Osteoblast (primary cell): ENCODE results near the gene CILP2. TPM values are rescaled to one million over a fixed set of nuclear protein-coding genes. Genes with fewer than 3 reads are reported as not detected.
A peak's percentile ranks its signal among the peaks of the same experiment; 100 is the strongest.

Experiments used
- DNase-seq: peaks from one replicate; pipeline ENCODE4 v3.0.0; 2011; ENCODE audit warnings: low spot score, mixed read lengths; ENCODE audit not compliant: insufficient read length; ENCODE audit errors: missing footprints
- H2AFZ ChIP-seq: 2 replicates; pipeline ENCODE4 v1.6.0; 2011; ENCODE audit warnings: mild to moderate bottlenecking, low read length
- H3K27ac ChIP-seq: 2 replicates; pipeline ENCODE4 v1.5.1; 2011; ENCODE audit warnings: mild to moderate bottlenecking, low read depth, low read length, moderate library complexity
- H3K27me3 ChIP-seq: 2 replicates; pipeline ENCODE4 v1.6.0; 2012; ENCODE audit warnings: mild to moderate bottlenecking, control low read depth, inconsistent platforms, low read length, moderate library complexity; ENCODE audit not compliant: insufficient read depth
- H3K36me3 ChIP-seq: 2 replicates; pipeline ENCODE4 v1.5.1; 2011; ENCODE audit warnings: mild to moderate bottlenecking, low read length, control low read depth, moderate library complexity; ENCODE audit not compliant: insufficient read depth
- H3K4me1 ChIP-seq: 2 replicates; pipeline ENCODE4 v1.5.1; 2011; ENCODE audit warnings: mild to moderate bottlenecking, low read length, control low read depth, moderate library complexity; ENCODE audit not compliant: insufficient read depth
- H3K4me2 ChIP-seq: 2 replicates; pipeline ENCODE4 v1.6.0; 2011; ENCODE audit warnings: mild to moderate bottlenecking, low read length; ENCODE audit not compliant: insufficient read depth
- H3K4me3 ChIP-seq: fragments of 200-600 bp; sonication (generic); 3 replicates; pipeline ENCODE4 v1.5.1; 2012; ENCODE audit warnings: mild to moderate bottlenecking, low read length, inconsistent platforms; ENCODE audit not compliant: insufficient read depth
- H3K79me2 ChIP-seq: 2 replicates; pipeline ENCODE4 v1.6.0; 2012; ENCODE audit warnings: mild to moderate bottlenecking, low read length, control low read depth, inconsistent platforms; ENCODE audit not compliant: insufficient read depth
- H3K9me3 ChIP-seq: 2 replicates; pipeline ENCODE4 v1.5.1; 2011; ENCODE audit warnings: low read depth, low read length, control low read depth
- H4K20me1 ChIP-seq: 2 replicates; pipeline ENCODE4 v1.6.0; 2012; ENCODE audit warnings: mild to moderate bottlenecking, low read length, control low read depth; ENCODE audit not compliant: insufficient read depth
- total RNA-seq: library from RNA; depleted of rRNA; stranded (reverse); fragments of >200 nt; gene quantifications from 2 replicates; pipeline ENCODE4 v1.2.3, GENCODE V29; 2012
- TF ChIP-seq, protein P1 (sequence below): IDR thresholded peaks from 2 replicates; pipeline ENCODE4 v1.5.1; 2011; ENCODE audit warnings: mild to moderate bottlenecking, low read depth, low read length, moderate library complexity; ENCODE audit errors: extremely low read depth

Gene CILP2
- total RNA-seq, 1 donor, result 0.72 TPM

DNA sequence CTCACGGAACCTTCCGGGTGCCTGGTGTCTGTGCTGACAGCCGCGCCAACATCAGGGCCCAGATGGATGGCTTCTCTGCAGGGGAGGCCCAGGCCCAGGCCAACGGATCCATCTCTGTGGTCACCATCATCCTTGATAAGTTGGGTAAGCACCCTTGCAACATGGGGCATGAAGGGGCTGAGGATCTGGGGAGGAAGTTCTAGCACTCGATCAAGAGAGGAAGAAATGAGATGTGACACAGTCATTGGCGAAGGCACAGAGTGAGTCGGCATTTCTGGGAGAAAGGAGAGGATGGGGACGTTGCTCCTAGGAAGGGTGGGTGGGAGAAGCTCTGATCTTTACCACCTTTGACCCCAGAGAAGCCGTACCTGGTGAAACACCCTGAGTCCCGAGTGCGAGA, 4.4 kb downstream of the CILP2 start:
- no peaks in the 10 kb centered on the region for H3K9me3 ChIP-seq
- H4K20me1 ChIP-seq, result no peaks in the 10 kb centered on the region
- H3K36me3 ChIP-seq, result no peaks in the 10 kb centered on the region
- peak; percentile 87 for DNase-seq
- peaks cover 14% of the 10 kb centered on the region for H3K27me3 ChIP-seq
- no peak overlapping the region for H3K27ac ChIP-seq
- no peaks in the 10 kb centered on the region for H3K79me2 ChIP-seq
- TF ChIP-seq, protein P1, sequence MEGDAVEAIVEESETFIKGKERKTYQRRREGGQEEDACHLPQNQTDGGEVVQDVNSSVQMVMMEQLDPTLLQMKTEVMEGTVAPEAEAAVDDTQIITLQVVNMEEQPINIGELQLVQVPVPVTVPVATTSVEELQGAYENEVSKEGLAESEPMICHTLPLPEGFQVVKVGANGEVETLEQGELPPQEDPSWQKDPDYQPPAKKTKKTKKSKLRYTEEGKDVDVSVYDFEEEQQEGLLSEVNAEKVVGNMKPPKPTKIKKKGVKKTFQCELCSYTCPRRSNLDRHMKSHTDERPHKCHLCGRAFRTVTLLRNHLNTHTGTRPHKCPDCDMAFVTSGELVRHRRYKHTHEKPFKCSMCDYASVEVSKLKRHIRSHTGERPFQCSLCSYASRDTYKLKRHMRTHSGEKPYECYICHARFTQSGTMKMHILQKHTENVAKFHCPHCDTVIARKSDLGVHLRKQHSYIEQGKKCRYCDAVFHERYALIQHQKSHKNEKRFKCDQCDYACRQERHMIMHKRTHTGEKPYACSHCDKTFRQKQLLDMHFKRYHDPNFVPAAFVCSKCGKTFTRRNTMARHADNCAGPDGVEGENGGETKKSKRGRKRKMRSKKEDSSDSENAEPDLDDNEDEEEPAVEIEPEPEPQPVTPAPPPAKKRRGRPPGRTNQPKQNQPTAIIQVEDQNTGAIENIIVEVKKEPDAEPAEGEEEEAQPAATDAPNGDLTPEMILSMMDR, result no peak
- H3K4me2 ChIP-seq, result no peak overlapping the region
- peaks cover 11% of the 10 kb centered on the region for H3K4me1 ChIP-seq
- H3K4me3 ChIP-seq, result no peak overlapping the region
- no peak overlapping the region for H2AFZ ChIP-seq

DNA sequence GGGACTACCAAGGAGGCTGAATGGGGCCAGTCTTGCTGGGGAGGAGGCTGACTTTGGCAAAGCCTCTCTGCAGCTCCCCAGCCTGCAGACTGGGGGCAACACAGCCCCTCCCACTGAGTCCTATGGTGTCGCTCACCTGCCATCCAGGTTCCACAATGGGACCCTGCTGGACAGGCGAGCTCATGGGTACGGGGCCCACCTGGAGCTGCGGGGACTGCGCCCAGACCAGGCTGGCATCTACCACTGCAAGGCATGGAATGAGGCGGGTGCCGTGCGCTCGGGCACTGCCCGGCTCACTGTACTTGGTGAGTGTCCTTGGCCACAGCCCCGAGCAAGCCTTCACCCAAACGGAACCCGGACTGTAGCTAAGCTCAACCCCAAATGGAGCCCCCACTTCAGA, 5.0 kb downstream of the CILP2 start:
- TF ChIP-seq, protein P1, result no peak
- Histone ChIP-seq H3K4me1 (peaks cover 11% of the 10 kb centered on the region), H3K4me2 (no peak overlapping the region), H3K36me3 (no peaks in the 10 kb centered on the region), H4K20me1 (no peaks in the 10 kb centered on the region), H3K4me3 (no peak overlapping the region), H2AFZ (no peak overlapping the region), H3K27me3 (peaks cover 9% of the 10 kb centered on the region), H3K9me3 (no peaks in the 10 kb centered on the region), H3K27ac (no peak overlapping the region), H3K79me2 (no peaks in the 10 kb centered on the region)
- DNase-seq, result peak; percentile 83

DNA sequence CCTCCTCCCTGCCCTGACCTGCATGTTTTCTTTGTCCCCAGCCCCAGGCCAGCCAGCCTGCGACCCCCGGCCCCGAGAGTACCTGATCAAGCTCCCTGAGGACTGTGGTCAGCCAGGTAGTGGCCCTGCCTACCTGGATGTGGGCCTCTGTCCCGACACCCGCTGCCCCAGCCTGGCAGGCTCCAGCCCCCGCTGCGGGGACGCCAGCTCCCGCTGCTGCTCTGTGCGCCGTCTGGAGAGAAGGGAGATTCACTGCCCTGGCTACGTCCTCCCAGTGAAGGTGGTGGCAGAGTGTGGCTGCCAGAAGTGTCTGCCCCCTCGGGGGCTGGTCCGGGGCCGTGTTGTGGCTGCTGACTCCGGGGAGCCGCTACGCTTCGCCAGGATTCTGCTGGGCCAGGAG, 5.6 kb downstream of the CILP2 start:
- TF ChIP-seq, protein P1, result no peak
- H4K20me1 ChIP-seq, result no peaks in the 10 kb centered on the region
- no peak overlapping the region for H3K27ac ChIP-seq
- DNase-seq, result peak; percentile 78
- no peak overlapping the region for H2AFZ ChIP-seq
- peaks cover 10% of the 10 kb centered on the region for H3K4me1 ChIP-seq
- no peaks in the 10 kb centered on the region for H3K9me3 ChIP-seq
- H3K79me2 ChIP-seq, result no peaks in the 10 kb centered on the region
- no peak overlapping the region for H3K4me2 ChIP-seq
- H3K36me3 ChIP-seq, result no peaks in the 10 kb centered on the region
- H3K27me3 ChIP-seq, result peaks cover 5% of the 10 kb centered on the region
- no peak overlapping the region for H3K4me3 ChIP-seq

DNA sequence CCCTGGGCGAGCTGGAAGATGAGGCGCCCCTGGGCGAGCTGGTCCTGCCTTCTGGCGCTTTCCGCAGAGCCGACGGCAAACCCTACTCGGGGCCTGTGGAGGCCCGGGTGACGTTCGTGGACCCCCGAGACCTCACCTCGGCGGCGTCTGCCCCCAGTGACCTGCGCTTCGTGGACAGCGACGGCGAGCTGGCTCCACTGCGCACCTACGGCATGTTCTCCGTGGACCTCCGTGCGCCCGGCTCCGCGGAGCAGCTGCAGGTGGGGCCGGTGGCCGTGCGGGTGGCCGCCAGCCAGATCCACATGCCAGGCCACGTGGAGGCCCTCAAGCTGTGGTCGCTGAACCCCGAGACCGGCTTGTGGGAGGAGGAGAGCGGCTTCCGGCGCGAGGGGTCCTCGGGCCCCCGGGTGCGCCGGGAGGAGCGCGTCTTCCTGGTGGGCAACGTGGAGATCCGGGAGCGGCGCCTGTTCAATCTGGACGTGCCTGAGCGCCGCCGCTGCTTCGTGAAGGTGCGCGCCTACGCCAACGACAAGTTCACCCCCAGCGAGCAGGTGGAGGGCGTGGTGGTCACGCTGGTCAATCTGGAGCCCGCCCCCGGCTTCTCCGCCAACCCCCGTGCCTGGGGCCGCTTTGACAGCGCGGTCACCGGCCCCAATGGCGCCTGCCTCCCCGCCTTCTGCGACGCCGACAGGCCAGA, 6.3 kb downstream of the CILP2 start:
- Histone ChIP-seq H3K27me3 (peaks cover 1% of the 10 kb centered on the region), H3K27ac (no peak overlapping the region), H3K79me2 (no peaks in the 10 kb centered on the region), H2AFZ (no peak overlapping the region), H3K36me3 (no peaks in the 10 kb centered on the region), H3K9me3 (no peaks in the 10 kb centered on the region), H3K4me1 (peaks cover 7% of the 10 kb centered on the region), H3K4me2 (no peak overlapping the region), H3K4me3 (no peak overlapping the region), H4K20me1 (no peaks in the 10 kb centered on the region)
- peak; percentile 75 for DNase-seq
- TF ChIP-seq, protein P1, result no peak
